Thoracic aorta (tissue), 2 donors: ENCODE results near the gene MAN1C1. TPM values are rescaled to one million over a fixed set of nuclear protein-coding genes. Genes with fewer than 3 reads are reported as not detected.

Experiments
- ATAC-seq: fragments of 150-250 bp; one replicate; pipeline ENCODE4 v1.8.0; 2017; ENCODE audit warnings: low read depth; ENCODE audit not compliant: insufficient number of reproducible peaks, low FRiP score
- DNase-seq: peaks from one replicate; pipeline ENCODE4 v3.0.0-alpha.2; 2020; ENCODE audit warnings: low spot score
- H3K27ac ChIP-seq, 2 donors: fragments of 200-600 bp; sonication (generic); 1 replicate in 1 of 2; 2 replicates in 1 of 2; pipeline ENCODE4 v1.5.1; 2016; ENCODE audit warnings: mild to moderate bottlenecking in 2 of 2, moderate library complexity in 2 of 2
- H3K27me3 ChIP-seq: fragments of 200-600 bp; sonication (generic); replicated peaks from 2 replicates; pipeline ENCODE4 v1.6.0; 2016; ENCODE audit warnings: mild to moderate bottlenecking; ENCODE audit not compliant: insufficient read depth
- H3K36me3 ChIP-seq: fragments of 200-600 bp; sonication (generic); one replicate; pipeline ENCODE4 v1.5.1; 2016
- H3K4me1 ChIP-seq, 2 donors: fragments of 200-600 bp; sonication (generic); 1 replicate in 1 of 2; 2 replicates in 1 of 2; pipeline versions ENCODE4 v1.5.1 to v1.6.0; 2016; ENCODE audit warnings: low read depth in 2 of 2, mild to moderate bottlenecking in 1 of 2; ENCODE audit not compliant: control insufficient read depth in 1 of 2
- H3K4me3 ChIP-seq: fragments of 200-600 bp; sonication (generic); 2 replicates; pipeline ENCODE4 v1.5.1; 2016; ENCODE audit warnings: mild to moderate bottlenecking
- H3K9me3 ChIP-seq: fragments of 200-600 bp; sonication (generic); 2 replicates; pipeline ENCODE4 v1.5.1; 2016
- CTCF ChIP-seq: fragments of 200-600 bp; sonication (generic); IDR thresholded peaks from one replicate; pipeline ENCODE4 v1.5.1; 2019; ENCODE audit warnings: antibody characterized with exemption
- total RNA-seq, 2 donors: library from RNA; depleted of rRNA; stranded (reverse); fragments of >200 nt; gene quantifications; one replicate each; pipeline versions ENCODE4 v1.1.0 to v1.2.3, GENCODE V29; 2016

The MAN1C1 gene
- total RNA-seq, 2 donors from 2014 or later = 21.0 to 26.0 TPM

DNA sequence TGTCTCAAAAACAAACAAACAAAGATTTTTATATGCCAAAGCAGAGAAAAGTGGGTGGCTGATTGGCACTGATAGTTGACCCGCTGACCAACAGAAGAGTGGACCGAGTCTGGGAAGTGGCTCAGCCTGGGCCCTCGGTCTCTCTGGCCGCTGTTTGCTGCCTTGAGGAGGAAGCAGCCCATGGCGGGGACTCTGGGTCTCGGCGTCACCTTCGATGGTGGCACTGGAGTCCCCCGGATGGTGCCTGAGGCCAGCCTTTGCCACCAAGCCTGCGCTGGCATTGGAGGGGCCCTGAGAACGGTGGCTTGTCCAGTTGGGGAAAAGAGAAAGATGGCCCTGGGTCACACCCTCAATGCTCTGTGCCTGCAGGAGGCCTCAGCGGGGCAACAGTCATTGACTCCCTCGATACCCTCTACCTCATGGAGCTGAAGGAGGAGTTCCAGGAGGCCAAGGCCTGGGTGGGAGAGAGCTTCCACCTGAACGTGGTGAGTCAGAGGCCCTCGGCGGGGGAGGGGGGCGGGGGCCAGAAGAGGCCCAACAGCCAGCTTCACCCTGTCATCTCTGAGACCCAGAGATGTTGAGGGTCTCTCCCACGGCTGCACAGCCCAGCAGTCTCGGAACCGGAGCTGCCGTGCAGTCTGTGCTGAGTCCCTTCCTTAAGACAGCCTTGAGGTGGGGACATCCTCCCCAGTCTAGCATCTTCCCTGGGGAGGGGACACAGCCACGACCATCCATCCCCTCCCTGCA lies 129.9 kb downstream of the MAN1C1 start:
- H3K4me1 ChIP-seq = peaks cover 15 to 58% of the 10 kb centered on the region in 2 donors
- no peak for TF ChIP-seq CTCF
- no peak for DNase-seq
- H3K27me3 ChIP-seq = no peaks in the 10 kb centered on the region
- ATAC-seq = no peak
- H3K4me3 ChIP-seq = no peak overlapping the region
- H3K9me3 ChIP-seq = no peaks in the 10 kb centered on the region
- H3K36me3 ChIP-seq = no peaks in the 10 kb centered on the region
- no peak overlapping the region for H3K27ac ChIP-seq

DNA sequence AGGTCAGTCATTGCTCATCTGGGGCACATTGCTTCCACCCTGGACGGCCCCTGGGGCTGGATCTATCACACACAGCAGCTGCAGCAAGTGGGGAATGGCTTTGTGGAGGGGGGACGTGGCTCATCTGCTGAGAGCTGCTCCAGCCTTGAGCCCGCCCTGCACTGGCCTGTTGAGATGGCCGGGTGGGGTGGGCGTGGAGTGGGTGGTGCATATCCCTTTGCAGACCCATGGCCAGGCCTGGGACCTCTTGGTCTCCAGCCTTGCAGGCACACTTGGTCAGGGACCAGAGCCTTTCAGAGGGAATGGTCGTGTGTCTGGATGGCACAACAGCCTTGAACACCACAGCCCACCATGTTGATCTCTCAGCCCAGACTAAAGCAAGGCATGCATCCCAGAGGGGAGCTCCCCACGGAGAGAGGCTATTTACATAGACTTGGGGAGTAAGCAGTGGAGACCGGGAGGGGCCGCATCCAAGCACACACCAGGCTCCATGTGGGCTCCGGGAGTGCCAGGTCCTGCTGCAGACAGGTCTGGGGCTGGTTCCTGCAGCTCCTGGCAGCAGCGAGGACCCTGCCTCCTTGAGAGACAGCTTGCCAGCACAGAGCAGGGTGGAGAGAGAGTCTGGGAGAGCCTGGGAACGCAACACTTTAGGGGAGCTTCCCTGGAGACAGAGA lies 130.6 kb downstream of the MAN1C1 start:
- no peaks in the 10 kb centered on the region for H3K36me3 ChIP-seq
- no peak overlapping the region for H3K27ac ChIP-seq
- ATAC-seq = no peak
- no peak for TF ChIP-seq CTCF
- H3K4me1 ChIP-seq = peaks cover 15 to 54% of the 10 kb centered on the region in 2 donors
- DNase-seq = no peak
- no peaks in the 10 kb centered on the region for H3K9me3 ChIP-seq
- H3K4me3 ChIP-seq = no peak overlapping the region
- H3K27me3 ChIP-seq = no peaks in the 10 kb centered on the region

DNA sequence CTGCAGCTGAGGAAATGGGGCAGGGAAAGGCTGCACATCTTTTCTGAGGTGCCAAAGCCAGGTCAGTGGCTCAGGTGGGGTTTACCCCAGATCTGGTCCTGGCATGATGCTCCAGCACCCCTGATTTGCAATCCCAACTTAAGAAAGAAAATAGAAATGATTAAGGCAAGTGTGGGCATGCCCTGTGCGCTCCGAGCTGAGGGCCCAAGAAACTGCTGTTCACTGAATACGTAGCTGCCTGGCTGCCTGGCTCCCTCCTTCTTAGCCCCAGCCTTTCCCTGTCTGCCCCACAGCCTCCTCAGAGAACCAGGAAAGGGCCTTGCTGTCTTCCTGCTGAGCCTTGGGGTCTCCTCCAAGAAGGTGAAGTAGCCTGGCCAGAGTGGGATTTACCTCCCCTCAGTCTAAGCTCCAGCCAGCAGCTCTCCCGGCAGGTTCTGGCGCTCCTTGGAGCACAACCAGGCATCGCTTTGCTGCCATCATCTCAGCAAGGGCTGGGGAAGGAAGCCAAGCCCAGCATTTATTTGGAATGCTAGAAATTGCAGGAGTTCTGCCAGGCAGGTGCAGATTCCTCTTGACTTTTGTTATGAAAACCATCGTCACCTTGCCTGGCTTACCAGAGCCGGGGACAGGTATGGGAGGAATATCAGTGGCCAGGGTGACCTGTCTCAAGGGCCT lies 132.1 kb downstream of the MAN1C1 start:
- ATAC-seq = no peak
- TF ChIP-seq CTCF = no peak
- Histone ChIP-seq H3K9me3 (no peaks in the 10 kb centered on the region), H3K4me3 (no peak overlapping the region), H3K36me3 (no peaks in the 10 kb centered on the region), H3K27me3 (no peaks in the 10 kb centered on the region), H3K4me1 (peaks cover 10 to 40% of the 10 kb centered on the region in 2 donors), H3K27ac (no peak overlapping the region)
- no peak for DNase-seq

DNA sequence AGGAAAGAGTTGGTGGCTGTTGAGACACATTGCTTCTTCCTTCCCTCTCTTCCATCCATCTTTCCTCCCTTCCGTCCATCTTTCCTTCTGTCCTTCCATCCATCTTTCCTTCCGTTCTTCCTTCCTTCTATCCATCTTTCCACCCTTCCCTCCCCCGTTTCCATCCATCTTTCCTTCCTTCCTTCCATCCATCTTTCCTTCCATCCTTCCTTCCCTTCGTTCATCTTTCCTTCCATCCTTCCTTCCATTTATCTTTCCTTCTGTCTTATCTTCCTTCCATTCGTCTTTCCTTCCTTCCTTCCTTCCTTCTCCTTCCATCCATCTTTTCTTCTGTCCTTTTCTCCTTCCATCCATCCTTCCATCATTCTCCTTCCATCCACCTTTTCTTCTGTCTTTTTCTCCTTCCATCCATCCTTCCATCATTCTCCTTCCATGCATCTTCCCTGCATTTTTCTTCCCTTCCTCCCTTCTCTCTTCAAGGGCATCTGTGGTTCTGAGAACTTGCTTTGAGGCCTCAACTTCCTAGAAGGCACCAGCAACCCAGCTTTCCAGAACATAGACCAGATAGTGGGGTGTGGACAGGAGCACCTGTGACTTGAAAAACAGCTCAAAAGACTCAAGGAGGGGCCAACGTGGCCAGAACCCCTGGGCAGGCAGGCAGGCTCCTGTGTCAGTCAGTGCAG lies 134.5 kb downstream of the MAN1C1 start:
- Histone ChIP-seq H3K9me3 (no peaks in the 10 kb centered on the region), H3K4me3 (no peak overlapping the region), H3K36me3 (no peaks in the 10 kb centered on the region), H3K27ac (no peak overlapping the region), H3K27me3 (no peaks in the 10 kb centered on the region), H3K4me1 (peaks cover 0 to 21% of the 10 kb centered on the region in 2 donors)
- no peak for ATAC-seq
- no peak for DNase-seq
- no peak for TF ChIP-seq CTCF
